ENCODE measurements around the gene GALNT2. TPM values are rescaled to one million over a fixed set of nuclear protein-coding genes. Genes with fewer than 3 reads are reported as not detected.

The GALNT2 gene
- polyA plus RNA-seq, 6 donors from 2014 or later = 15.1 to 22.4 (median 17.5) TPM

DNA sequence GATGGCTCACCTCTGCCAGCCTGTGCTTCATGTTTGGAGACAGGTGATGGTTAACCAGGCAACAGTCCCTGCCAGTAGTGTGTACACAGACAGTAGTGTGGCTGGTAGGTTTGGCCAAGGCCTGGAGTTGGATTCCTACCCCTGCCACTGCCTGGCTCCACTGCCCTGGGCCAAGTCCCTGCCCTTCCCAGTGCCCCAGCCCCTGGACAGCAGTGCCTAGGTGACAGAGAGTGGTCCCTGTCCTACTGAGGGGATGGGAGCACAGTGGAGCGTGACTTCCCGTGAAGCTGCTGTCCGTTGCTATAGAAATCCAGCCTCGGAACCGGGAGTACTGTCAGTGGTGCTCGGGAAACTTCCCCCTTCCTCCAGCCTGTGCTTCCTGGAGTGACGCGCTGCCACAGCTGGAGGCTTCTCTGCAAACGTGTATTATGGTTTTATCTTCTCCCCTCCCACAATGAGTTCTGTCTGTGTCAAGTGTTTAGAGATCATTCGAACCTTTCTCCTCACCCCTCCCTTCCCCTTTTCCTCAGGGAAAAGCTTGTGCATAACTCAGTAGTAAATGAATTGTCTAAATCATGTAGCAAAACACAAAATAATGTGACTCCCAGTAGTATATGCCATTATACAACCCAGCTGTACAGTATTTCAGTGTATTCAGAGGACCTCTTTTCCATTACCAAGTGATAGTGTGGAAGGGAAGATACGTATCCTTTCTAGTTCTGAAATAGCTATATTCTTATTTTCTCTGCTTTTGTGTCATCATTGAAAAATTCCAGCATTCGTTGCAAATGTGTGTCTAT, 73.4 kb downstream of the GALNT2 start:
- peak overlapping the region in 4 of 6 donors; percentile 18 to 85 (median 31) for H3K27ac Mint-ChIP-seq
- H3K36me3 Mint-ChIP-seq = no peaks in the 10 kb centered on the region
- H3K27me3 Mint-ChIP-seq = no peaks in the 10 kb centered on the region
- H3K4me1 Mint-ChIP-seq = peaks cover 19 to 45% (median 38%) of the 10 kb centered on the region in 3 donors
- no peaks in the 10 kb centered on the region for H3K9me3 Mint-ChIP-seq
- no peak overlapping the region for H3K4me3 Mint-ChIP-seq
- DNase-seq = no peak
- ATAC-seq (ENCODE audit: low read depth in 2 of 2) = no peak

DNA sequence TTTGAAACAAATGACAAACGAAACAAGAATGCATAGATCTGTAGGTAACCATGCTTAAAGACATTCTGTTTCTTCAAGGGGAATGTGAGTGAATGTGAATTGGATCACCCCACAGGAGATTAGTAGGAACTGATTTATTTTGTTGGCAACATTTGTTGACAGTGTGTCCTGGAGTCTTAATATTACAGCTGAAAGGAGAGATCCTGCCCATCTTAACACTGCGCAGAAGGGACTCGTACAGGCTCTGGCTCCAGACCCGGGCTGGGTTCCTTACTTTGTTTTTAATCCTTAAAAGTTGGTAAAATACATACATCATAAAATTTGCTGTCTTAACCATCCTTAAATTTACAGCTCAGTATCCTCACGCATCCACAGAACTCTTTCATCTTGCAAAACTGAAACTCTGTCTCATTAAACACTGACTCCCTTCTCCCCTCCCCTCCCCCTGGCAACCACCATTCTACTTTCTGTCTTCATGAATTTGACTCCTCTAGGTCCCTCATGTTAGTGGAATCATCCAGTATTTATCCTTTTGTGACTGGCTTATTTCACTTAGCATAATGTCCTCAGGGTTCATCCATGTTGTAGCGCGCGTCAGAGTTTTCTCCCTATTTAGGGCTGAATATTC, 74.1 kb downstream of the GALNT2 start:
- peak overlapping the region in 4 of 6 donors; percentile 18 to 70 (median 32) for H3K27ac Mint-ChIP-seq
- no peaks in the 10 kb centered on the region for H3K36me3 Mint-ChIP-seq
- DNase-seq (no peak), ATAC-seq (ENCODE audit: low read depth in 2 of 2) (no peak)
- H3K9me3 Mint-ChIP-seq = no peaks in the 10 kb centered on the region
- H3K4me1 Mint-ChIP-seq = peaks cover 26 to 46% (median 43%) of the 10 kb centered on the region in 3 donors
- no peak overlapping the region for H3K4me3 Mint-ChIP-seq
- H3K27me3 Mint-ChIP-seq = no peaks in the 10 kb centered on the region

DNA sequence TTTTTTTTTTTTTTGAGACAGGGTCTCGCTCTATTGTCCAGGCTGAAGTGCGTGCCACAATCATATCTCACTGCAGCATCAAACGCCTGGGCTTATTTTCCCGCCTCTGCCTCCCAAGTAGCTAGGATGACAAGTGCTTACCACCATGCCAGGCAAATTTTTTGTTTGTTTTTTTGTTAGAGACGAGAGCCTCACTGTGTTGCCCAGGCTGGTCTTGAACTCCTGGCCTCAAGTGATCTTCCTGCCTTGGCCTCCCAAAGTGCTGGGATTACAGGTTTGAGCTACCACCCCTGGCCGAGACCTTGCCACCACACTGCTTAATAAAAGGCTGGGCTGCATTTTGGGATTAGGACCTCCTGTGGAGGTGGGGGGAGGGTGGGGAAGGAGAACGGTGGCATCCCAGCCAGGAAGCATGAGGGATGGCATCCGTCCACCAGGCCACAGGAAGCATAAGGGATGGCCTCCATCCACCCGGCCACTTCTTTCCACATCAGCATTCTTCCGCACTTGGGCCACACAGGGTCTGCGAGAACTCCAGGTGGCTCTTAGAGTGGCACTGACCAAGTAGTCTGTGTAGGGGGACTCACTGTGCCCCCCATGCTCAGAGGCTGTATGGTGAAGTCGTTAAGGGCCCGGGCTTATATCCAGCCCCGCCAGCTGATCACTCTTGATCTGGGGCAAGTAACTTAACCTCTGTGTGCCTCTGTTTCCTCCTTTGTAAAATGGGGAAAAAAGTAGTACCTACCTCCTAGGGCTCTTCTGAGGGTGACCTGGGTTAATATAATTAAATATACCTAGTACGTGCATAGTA, 75.0 kb downstream of the GALNT2 start:
- no peaks in the 10 kb centered on the region for H3K27me3 Mint-ChIP-seq
- DNase-seq = no peak
- H3K9me3 Mint-ChIP-seq = no peaks in the 10 kb centered on the region
- peak overlapping the region in 2 of 6 donors; percentile 52 to 72 for H3K27ac Mint-ChIP-seq
- ATAC-seq (ENCODE audit: low read depth in 2 of 2) = no peak
- H3K4me1 Mint-ChIP-seq = peaks cover 35 to 54% (median 52%) of the 10 kb centered on the region in 3 donors
- H3K4me3 Mint-ChIP-seq = peak overlapping the region in 1 of 8 donors; percentile 35
- H3K36me3 Mint-ChIP-seq = no peaks in the 10 kb centered on the region

DNA sequence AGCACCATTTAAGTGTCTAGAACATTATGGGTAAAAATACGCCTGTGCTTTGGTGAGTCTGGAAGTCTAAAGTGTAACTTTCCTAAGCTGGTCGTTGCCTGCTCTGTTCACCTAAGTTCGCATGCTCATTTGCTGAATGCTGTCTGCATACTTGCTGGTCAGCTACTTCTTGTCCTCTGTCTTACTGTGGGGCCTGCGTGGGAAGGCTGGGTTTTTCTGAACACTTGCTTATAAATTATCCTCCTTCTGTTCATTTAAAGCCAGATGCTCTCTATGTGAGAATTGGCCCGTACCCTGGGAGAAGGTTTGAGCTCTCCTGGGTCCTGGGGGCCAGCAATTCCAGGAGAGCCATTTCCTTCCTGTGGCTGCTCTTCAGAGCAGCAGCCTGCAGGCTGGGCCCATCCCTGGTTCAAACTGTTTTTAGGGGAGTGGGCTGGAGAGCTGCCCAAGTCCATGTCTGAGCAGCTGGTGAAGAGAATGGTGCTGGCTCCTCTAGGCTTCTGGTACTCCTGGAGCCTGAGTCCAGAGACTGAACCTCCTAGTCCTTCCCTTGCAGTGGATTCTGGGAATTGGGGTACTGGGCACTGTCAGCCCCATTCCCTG, 75.7 kb downstream of the GALNT2 start:
- no peaks in the 10 kb centered on the region for H3K36me3 Mint-ChIP-seq
- no peaks in the 10 kb centered on the region for H3K9me3 Mint-ChIP-seq
- no peak overlapping the region for H3K4me3 Mint-ChIP-seq
- ATAC-seq (ENCODE audit: low read depth in 2 of 2) (no peak), DNase-seq (no peak)
- peaks cover 41 to 59% (median 59%) of the 10 kb centered on the region in 3 donors for H3K4me1 Mint-ChIP-seq
- H3K27ac Mint-ChIP-seq = peak overlapping the region in 4 of 6 donors; percentile 27 to 82 (median 66)
- no peaks in the 10 kb centered on the region for H3K27me3 Mint-ChIP-seq

DNA sequence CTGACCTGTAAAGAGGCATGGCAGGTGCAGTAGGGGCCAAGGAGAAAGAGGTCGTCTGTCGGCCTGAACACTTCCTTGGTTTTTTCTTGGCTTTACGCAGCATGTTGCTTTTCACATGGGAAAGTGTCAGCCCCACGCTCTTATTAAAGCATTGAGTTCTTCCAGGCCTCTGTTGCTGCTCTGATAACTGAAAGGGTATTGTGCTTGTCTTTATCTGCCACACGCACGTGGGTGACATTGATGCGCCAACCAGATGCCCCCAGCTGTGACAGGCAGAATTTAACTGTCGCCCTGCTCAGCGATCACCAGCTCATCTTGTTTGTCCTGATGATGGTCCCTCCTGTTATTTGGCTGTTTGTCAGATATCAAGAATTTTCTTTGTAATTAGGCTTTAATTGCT, 76.5 kb downstream of the GALNT2 start:
- Mint-ChIP-seq H3K4me1 (peaks cover 46 to 67% (median 64%) of the 10 kb centered on the region in 3 donors), H3K36me3 (no peaks in the 10 kb centered on the region), H3K4me3 (peak overlapping the region in 4 of 8 donors; percentile 9 to 48 (median 24)), H3K27me3 (no peaks in the 10 kb centered on the region), H3K9me3 (no peaks in the 10 kb centered on the region), H3K27ac (peak overlapping the region in 4 of 6 donors; percentile 98 to 99 (median 98))
- no peak for DNase-seq
- ATAC-seq (ENCODE audit: low read depth in 2 of 2) = no peak

DNA sequence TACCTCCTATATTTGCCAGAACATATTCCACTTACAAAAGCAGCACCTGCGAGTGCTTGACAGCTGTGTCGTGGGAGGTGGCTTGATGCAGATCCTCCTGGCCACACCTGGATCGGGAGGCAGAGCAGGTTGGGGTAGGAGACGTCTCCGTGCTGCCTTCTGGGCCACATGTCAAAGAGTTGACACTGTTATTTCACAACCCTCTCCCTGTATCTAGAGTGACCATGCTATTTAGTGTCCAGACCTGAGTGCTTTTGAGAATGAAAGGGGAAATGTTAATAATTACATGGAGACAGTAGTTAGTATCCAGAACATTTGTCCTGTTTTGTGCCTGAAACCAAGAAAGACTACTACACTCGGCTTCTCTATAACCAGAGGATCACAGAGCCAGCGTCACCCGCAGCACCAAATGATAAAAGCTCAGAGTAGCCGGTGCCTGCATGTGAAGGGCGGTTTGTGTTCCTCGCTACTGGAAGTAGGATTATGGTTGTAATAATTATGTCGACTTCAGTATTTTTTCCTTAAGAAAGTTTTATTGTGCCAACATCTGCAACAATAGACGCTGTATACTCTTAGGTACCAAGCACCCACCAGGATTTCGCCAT, 77.1 kb downstream of the GALNT2 start:
- Mint-ChIP-seq H3K36me3 (no peaks in the 10 kb centered on the region), H3K9me3 (no peaks in the 10 kb centered on the region), H3K27me3 (no peaks in the 10 kb centered on the region), H3K4me1 (peaks cover 51 to 72% (median 70%) of the 10 kb centered on the region in 3 donors), H3K27ac (peak overlapping the region; percentile 94 to 99 (median 98)), H3K4me3 (peak overlapping the region in 7 of 8 donors; percentile 22 to 93 (median 52))
- no peak for DNase-seq
- ATAC-seq (ENCODE audit: low read depth in 2 of 2) = no peak

DNA sequence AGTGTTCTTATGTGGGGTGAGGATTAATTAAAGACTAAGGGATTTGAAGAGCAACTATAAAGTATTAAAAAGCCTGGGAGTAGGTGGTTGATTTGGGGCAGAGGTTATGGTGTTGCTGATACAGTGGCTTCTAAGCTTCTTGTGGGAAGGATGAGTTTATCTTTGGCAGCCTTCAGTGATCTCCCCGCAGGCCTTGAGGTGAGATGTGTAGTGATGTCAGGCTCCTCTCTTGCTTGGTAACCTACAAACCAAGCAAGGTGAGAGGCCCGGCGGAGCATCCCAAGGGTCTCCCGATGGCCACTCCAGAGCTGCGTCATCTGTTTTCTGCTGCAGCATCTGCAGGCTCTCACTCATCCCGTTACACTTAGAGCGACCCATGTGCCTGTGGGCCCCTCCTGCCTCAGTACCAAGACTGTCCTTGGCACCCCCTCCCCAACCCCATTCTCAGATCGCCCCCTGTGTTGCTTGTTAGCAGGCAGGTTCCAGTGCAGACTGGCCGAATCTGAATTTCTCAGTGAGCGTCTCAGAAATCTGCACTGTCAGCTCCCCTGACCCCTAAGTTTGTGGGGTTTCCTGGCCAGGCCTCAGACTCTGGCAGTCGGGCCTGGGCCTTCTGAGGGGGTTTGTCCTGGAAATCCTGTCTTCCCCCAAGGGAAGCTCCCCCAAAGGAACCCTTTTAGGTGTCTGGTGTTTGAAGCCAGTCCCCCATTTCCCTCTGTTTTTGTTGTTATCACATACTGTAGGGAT, 77.9 kb downstream of the GALNT2 start:
- Mint-ChIP-seq H3K4me1 (peaks cover 59 to 78% (median 77%) of the 10 kb centered on the region in 3 donors), H3K27ac (peak overlapping the region; percentile 98 to 99 (median 98)), H3K4me3 (peak overlapping the region; percentile 32 to 96 (median 92))

DNA sequence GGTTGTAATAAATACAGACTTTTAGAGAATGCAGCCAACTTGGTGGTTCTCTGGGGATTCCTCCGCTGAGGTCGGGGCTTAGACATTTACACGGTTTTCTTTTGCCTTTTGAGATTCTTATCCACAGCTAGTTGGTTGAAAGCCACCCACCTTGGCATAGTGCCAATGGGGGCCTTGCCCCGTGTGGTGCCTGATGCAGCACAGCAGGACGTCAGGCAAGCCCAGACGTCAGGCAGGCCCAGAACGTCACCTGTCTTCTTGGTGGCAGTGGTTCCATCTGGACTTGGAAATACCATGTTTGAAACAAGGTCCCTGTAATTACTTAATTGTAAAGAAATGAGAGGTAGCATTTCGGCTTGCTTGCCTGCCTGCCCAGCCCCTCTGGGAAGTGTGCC, 78.5 kb downstream of the GALNT2 start:
- H3K4me1 Mint-ChIP-seq = peaks cover 57 to 82% (median 81%) of the 10 kb centered on the region in 3 donors
- DNase-seq (peak; percentile 63), ATAC-seq (ENCODE audit: low read depth in 2 of 2) (peak; percentile 44 to 53)
- H3K4me3 Mint-ChIP-seq = peak overlapping the region; percentile 71 to 96 (median 92)
- peak overlapping the region; percentile 98 to 99 (median 98) for H3K27ac Mint-ChIP-seq
- H3K36me3 Mint-ChIP-seq = no peaks in the 10 kb centered on the region
- H3K9me3 Mint-ChIP-seq = no peaks in the 10 kb centered on the region
- H3K27me3 Mint-ChIP-seq = no peaks in the 10 kb centered on the region

More for the DNA sequence above, 77.9 kb downstream of the GALNT2 start:
- ATAC-seq (ENCODE audit: low read depth in 2 of 2) (no peak), DNase-seq (no peak)
- Mint-ChIP-seq H3K9me3 (no peaks in the 10 kb centered on the region), H3K36me3 (no peaks in the 10 kb centered on the region), H3K27me3 (no peaks in the 10 kb centered on the region)

DNA sequence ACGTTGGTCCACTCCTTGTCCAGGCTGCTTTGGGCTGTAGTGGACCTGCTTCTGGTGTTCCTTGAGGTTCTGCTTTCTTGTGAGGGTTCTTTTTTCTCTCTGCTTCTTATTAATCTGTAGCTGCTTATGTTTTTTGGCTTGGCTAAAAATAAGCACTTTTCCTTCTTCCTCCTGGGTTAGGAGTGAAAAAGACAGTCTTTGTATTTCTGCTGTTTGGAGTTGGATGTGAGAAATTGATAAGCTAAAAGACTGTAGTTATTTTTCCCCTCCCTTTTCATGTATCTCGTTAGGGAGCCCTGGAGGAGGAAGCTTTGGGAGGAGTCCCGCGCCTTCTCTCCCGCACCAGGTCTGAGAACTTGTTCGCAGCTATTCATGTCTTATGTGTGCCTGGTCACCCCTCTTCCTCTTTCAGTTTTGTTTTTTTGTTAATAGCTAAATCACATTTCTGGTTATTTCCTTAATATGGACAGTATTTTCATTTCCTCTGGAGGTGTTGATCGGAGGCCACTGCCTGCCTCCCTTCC, 79.0 kb downstream of the GALNT2 start:
- DNase-seq = peak; percentile 54
- peak overlapping the region; percentile 98 to 99 (median 98) for H3K27ac Mint-ChIP-seq
- H3K36me3 Mint-ChIP-seq = no peaks in the 10 kb centered on the region
- peaks cover 54 to 85% (median 84%) of the 10 kb centered on the region in 3 donors for H3K4me1 Mint-ChIP-seq
- no peaks in the 10 kb centered on the region for H3K9me3 Mint-ChIP-seq
- peak; percentile 54 to 56 for ATAC-seq (ENCODE audit: low read depth in 2 of 2)
- H3K27me3 Mint-ChIP-seq = no peaks in the 10 kb centered on the region
- peak overlapping the region; percentile 71 to 96 (median 92) for H3K4me3 Mint-ChIP-seq

DNA sequence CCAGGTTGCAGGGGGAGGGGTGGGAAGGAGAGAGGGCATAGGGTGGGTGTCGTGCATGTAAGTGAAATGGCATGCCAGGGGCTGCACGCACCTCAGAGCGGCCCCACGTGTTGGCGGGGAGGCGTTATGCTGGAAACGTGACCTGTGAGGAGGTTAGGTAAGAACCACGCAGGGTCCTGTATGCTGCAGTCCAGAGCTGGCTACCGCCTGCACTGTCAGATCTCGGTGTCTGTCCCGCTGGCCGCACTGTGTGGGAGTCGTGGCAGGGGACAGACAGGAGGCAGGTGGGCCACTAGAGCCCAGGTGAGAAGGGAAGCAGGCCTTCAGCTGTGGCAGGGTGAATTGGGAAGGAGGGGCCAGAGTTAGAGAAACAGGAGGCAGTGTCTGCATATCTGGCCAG, 79.7 kb downstream of the GALNT2 start:
- no peaks in the 10 kb centered on the region for H3K27me3 Mint-ChIP-seq
- H3K9me3 Mint-ChIP-seq = no peaks in the 10 kb centered on the region
- H3K4me3 Mint-ChIP-seq = peak overlapping the region; percentile 71 to 96 (median 92)
- H3K27ac Mint-ChIP-seq = peak overlapping the region; percentile 98 to 99 (median 98)
- H3K4me1 Mint-ChIP-seq = peaks cover 59 to 92% (median 89%) of the 10 kb centered on the region in 3 donors
- no peak for DNase-seq
- H3K36me3 Mint-ChIP-seq = no peaks in the 10 kb centered on the region
- ATAC-seq (ENCODE audit: low read depth in 2 of 2) = no peak

DNA sequence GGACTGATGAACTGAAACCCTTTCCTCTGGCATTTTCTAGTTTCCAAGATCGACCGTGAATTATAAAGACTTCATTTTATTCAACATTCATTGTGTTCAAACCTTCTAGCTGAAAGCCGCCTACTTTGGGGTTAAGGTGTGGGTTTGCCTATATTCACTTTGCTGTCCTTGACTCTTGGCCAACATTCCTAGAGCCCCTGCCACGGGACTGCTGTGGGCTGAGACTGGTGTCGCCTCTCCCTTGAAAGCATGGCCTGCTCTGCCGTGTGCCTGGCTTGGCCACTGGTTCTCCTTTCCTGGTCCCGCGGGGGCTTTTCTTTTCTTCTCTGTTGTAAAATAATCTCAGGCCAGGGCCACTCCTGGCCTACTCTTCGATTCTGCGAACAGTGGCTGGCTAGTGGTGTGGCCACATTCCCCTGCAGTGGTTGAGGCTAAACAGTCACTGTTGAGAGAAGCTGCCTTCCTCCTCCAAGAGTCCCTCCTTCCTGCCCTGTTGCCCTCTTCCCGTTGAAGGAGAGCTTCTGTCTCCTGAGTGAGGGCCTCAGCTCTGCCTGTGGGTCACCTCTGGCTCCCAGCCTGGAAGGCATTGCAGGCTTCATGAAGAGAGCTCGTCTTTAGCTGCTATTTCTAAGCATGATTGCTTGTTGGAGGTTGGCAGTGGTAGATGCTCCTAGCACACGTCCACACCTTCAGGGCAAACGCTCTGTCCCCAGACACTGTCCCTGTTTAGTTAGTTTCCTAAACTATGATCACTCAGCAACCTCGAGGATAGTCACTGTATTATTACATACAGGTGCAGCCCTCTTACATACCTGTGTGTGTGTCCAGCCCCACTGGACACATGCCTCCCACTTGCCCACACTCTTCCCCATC, 80.5 kb downstream of the GALNT2 start:
- ATAC-seq (ENCODE audit: low read depth in 2 of 2) = no peak
- Mint-ChIP-seq H3K27ac (peak overlapping the region; percentile 96 to 99 (median 98)), H3K4me3 (peak overlapping the region; percentile 10 to 93 (median 60)), H3K9me3 (no peaks in the 10 kb centered on the region), H3K36me3 (no peaks in the 10 kb centered on the region), H3K27me3 (no peaks in the 10 kb centered on the region), H3K4me1 (peaks cover 63 to 97% (median 89%) of the 10 kb centered on the region in 3 donors)
- no peak for DNase-seq

All from naive B cell (primary cell).